ENCODE data around the gene ECI1.

ECI1 gene

GRCh38 chr16:2200313-2200712, 51.1 kb downstream of the ECI1 start:
- no peak for DNase-seq (ENCODE audit: extremely low spot score)
- ChIA-PET CTCF (interaction anchor here (1.6 kb wide), 1 partner anchor 301 kb away, joined by 3 read pairs; no protein-coding TSS in a partner anchor), POLR2A (no interaction called here)
- TF ChIP-seq, protein P1, sequence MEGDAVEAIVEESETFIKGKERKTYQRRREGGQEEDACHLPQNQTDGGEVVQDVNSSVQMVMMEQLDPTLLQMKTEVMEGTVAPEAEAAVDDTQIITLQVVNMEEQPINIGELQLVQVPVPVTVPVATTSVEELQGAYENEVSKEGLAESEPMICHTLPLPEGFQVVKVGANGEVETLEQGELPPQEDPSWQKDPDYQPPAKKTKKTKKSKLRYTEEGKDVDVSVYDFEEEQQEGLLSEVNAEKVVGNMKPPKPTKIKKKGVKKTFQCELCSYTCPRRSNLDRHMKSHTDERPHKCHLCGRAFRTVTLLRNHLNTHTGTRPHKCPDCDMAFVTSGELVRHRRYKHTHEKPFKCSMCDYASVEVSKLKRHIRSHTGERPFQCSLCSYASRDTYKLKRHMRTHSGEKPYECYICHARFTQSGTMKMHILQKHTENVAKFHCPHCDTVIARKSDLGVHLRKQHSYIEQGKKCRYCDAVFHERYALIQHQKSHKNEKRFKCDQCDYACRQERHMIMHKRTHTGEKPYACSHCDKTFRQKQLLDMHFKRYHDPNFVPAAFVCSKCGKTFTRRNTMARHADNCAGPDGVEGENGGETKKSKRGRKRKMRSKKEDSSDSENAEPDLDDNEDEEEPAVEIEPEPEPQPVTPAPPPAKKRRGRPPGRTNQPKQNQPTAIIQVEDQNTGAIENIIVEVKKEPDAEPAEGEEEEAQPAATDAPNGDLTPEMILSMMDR (IDR thresholded peaks at IDR 0.05; ENCODE audit: control extremely low read depth, extremely low read depth, low read depth, missing control alignments), result no peak

DNA sequence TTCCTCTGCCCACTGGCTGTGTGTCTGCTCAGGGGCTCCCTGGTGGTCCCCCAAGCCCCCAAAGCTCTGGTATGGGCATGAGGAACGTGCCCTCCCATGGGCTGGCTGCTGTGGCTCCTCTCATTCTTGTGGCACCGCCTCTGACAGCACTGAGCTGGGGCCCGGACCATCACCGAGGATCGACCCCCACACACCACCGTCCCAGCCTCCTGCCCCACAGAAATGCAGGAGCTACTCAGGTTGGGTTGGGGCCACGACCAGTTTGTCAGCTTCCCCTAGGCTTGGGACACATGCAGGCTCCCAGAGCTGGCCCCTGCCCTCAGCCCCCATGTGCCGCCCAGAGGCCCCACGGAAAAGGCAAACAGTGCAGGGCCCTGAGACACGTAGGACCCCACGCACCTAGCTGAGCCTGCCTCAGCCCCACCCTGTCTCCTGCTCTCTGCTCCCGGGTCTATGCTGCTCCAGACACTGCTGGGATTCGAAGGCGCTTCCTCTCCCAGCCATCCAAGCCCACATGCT, 51.7 kb downstream of the ECI1 start:
- no peak for DNase-seq (ENCODE audit: extremely low spot score)
- ChIA-PET CTCF (interaction anchor here (1.3 to 1.6 kb wide), 2 partner anchors 52 to 301 kb away, joined by 3 read pairs; no protein-coding TSS in a partner anchor), POLR2A (no interaction called here)
- TF ChIP-seq, protein P1 (IDR thresholded peaks at IDR 0.05; ENCODE audit: control extremely low read depth, extremely low read depth, low read depth, missing control alignments), result no peak

DNA sequence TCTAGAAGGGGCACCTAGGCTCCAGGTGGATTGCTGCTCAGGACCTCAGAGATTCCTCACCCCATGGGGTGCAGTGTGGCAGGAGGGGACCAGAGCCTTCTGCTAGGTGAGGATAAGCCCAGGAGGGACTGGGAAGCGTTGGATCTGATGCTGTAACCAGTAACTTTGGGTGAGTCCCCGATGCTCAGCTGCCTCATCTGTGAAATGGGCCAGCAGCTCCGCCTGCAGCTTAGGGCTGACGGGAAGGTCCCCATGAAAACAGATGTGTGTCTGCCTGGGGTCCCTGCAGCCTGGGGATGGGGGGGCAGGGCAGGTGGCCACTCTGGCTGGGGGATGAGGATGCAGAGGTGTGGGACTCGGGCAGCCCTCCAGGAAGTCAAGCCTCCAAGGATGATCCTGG, 52.3 kb downstream of the ECI1 start:
- POLR2A ChIA-PET, result interaction anchor here (1.4 kb wide), 1 partner anchor 44 kb away, joined by 3 read pairs; the partner anchor contains the start of gene TRAF7
- no peak for DNase-seq (ENCODE audit: extremely low spot score)
- TF ChIP-seq, protein P1 (IDR thresholded peaks at IDR 0.05; ENCODE audit: control extremely low read depth, extremely low read depth, low read depth, missing control alignments), result no peak
- CTCF ChIA-PET, result interaction anchor here (1.3 to 1.6 kb wide), 2 partner anchors 53 to 302 kb away, joined by 3 read pairs; no protein-coding TSS in a partner anchor

GRCh38 chr16:2198283-2198682, 53.1 kb downstream of the ECI1 start:
- TF ChIP-seq, protein P1 (IDR thresholded peaks at IDR 0.05; ENCODE audit: control extremely low read depth, extremely low read depth, low read depth, missing control alignments), result no peak
- CTCF ChIA-PET, result interaction anchor here (1.3 kb wide), 1 partner anchor 54 kb away, joined by 3 read pairs; no protein-coding TSS in a partner anchor
- no peak for DNase-seq (ENCODE audit: extremely low spot score)
- POLR2A ChIA-PET, result interaction anchor here (1.4 kb wide), 1 partner anchor 43 kb away, joined by 3 read pairs; the partner anchor contains the start of gene TRAF7

DNA sequence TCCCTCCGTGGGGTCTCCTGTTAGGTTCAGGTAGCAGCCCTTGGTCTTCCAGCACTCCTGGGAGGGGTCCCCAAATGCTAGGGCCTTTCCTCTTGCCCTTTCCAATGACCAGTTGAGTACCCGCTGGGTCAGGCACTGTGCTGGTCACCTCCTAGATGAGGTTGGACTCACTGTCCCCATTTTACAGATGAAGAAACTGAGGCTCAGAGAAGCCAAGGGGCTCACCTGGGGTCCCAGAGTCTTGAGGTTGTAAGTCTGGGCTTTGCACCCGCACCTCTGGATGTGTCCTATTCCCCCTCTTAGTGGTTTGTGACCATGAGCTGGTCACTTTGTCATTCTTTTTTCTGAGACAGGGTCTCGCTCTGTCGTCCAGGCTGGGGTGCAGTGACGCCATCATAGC, 53.6 kb downstream of the ECI1 start:
- DNase-seq (ENCODE audit: extremely low spot score), result no peak
- TF ChIP-seq, protein P1 (IDR thresholded peaks at IDR 0.05; ENCODE audit: control extremely low read depth, extremely low read depth, low read depth, missing control alignments), result no peak
- ChIA-PET POLR2A (interaction anchor here (1.4 to 1.6 kb wide), 2 partner anchors 42 kb away, joined by 3 read pairs; partner anchors contain the start of gene TRAF7), CTCF (no interaction called here)

DNA sequence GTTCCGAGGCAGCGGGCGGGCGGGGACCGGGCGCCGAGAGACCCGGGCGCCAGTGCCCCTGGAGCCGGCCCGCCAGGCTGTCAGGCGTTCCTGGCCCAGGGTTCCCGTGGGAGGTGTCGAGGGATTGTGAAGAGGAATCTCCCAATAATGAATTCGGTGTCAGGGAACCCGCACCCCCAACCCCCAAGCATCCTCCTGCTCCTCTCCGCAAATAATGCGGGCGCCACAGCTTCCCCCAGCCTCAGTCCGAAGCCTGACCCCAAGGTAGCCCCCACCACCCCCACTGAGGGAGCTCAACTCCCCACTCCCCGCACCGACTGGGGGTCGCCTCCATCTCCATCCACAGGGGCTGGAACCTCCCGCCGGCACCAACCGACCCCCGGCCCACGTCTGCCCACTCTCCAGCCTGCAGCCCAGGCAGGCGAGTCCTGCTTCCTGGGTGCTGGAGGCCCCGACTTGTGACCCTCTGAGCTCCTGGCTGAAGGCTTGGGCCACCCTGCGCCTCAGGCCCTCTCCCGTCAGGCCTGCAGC, 54.3 kb downstream of the ECI1 start:
- CTCF ChIA-PET, result no interaction called here
- TF ChIP-seq, protein P1 (IDR thresholded peaks at IDR 0.05; ENCODE audit: control extremely low read depth, extremely low read depth, low read depth, missing control alignments), result no peak
- no peak for DNase-seq (ENCODE audit: extremely low spot score)
- POLR2A ChIA-PET, result interaction anchor here (1.6 kb wide), 1 partner anchor 42 kb away, joined by 3 read pairs; the partner anchor contains the start of gene TRAF7
